ENCODE data around the gene MTF2. TPM values are rescaled to one million over a fixed set of nuclear protein-coding genes. Genes with fewer than 3 reads are reported as not detected.

The MTF2 gene
- total and polyA plus RNA-seq, 2 experiments from 2014 or later, result 14.1 to 17.6 TPM

GRCh38 chr1:93177991-93178390 is 98.9 kb downstream of the MTF2 start:
- H3K4me1 ChIP-seq (ENCODE audit: insufficient read depth), result peaks cover 22% of the 10 kb centered on the region; the same call in 1 of the 2 replicates
- H3K4me2 ChIP-seq (ENCODE audit: unreplicated experiment), result peak overlapping the region; percentile 88
- no peak for TF ChIP-seq EZH2phosphoT487 (IDR thresholded peaks at IDR 0.05; ENCODE audit: insufficient read depth, low read depth)
- no peak for TF ChIP-seq EZH2 (IDR thresholded peaks at IDR 0.05; ENCODE audit: insufficient read depth, poor library complexity, severe bottlenecking)
- peak; percentile 63 for DNase-seq
- peak overlapping the region; percentile 91 for H3K4me3 ChIP-seq
- no peaks in the 10 kb centered on the region for H3K9me2 ChIP-seq (ENCODE audit: insufficient read depth)
- in situ Hi-C loops (cut with MboI), result no loop called here
- no peak overlapping the region for H2AFZ ChIP-seq
- H3K79me2 ChIP-seq (ENCODE audit: insufficient read depth), result peaks cover 83% of the 10 kb centered on the region
- whole genome bisulfite sequencing, 2 experiments (ENCODE audit: low coverage in 1 of 2, low lambda C conversion rate in 2 of 2, missing lambda C conversion rate in 2 of 2), result 21 to 27% methylated on average over 4 of the region's 4 CpGs
- peaks cover 26% of the 10 kb centered on the region for H3F3A ChIP-seq (ENCODE audit: insufficient read depth)
- H3K27me3 ChIP-seq (replicated peaks; ENCODE audit: insufficient read depth), result no peaks in the 10 kb centered on the region
- peak overlapping the region; percentile 99 for H3K9ac ChIP-seq
- no peaks in the 10 kb centered on the region for H3K9me3 ChIP-seq (ENCODE audit: low read depth)
- H4K20me1 ChIP-seq (ENCODE audit: insufficient read depth), result no peaks in the 10 kb centered on the region; the same call in 1 of the 2 replicates
- H3K27ac ChIP-seq, result peak overlapping the region; percentile 99
- peaks cover 4% of the 10 kb centered on the region; the same call in 1 of the 2 replicates for H3K36me3 ChIP-seq (ENCODE audit: low read depth)

- TF ChIP-seq EZH2 (IDR thresholded peaks at IDR 0.05; ENCODE audit: insufficient read depth, poor library complexity, severe bottlenecking) (no peak), EZH2phosphoT487 (IDR thresholded peaks at IDR 0.05; ENCODE audit: insufficient read depth, low read depth) (no peak)
- Histone ChIP-seq H3K9me3 (ENCODE audit: low read depth) (no peaks in the 10 kb centered on the region), H3K27ac (peak overlapping the region; percentile 99), H3F3A (ENCODE audit: insufficient read depth) (peaks cover 26% of the 10 kb centered on the region), H3K4me1 (ENCODE audit: insufficient read depth) (peaks cover 22% of the 10 kb centered on the region; the same call in 1 of the 2 replicates), H3K4me2 (ENCODE audit: unreplicated experiment) (peak overlapping the region; percentile 88), H2AFZ (no peak overlapping the region), H3K9ac (peak overlapping the region; percentile 99), H3K36me3 (ENCODE audit: low read depth) (peaks cover 4% of the 10 kb centered on the region; the same call in 1 of the 2 replicates), H3K79me2 (ENCODE audit: insufficient read depth) (peaks cover 83% of the 10 kb centered on the region), H3K4me3 (peak overlapping the region; percentile 91), H4K20me1 (ENCODE audit: insufficient read depth) (no peaks in the 10 kb centered on the region; the same call in 1 of the 2 replicates), H3K27me3 (replicated peaks; ENCODE audit: insufficient read depth) (no peaks in the 10 kb centered on the region), H3K9me2 (ENCODE audit: insufficient read depth) (no peaks in the 10 kb centered on the region)
- DNase-seq, result peak; percentile 25
- WGBS, 2 experiments (ENCODE audit: low coverage in 1 of 2, low lambda C conversion rate in 2 of 2, missing lambda C conversion rate in 2 of 2), result 24 to 25% methylated on average over 5 of the region's 5 CpGs
- in situ Hi-C loops (cut with MboI), result no loop called here
These were observed 99.3 kb downstream of the MTF2 start for GRCh38 chr1:93178418-93178817.

- in situ Hi-C loops (cut with MboI), result no loop called here
- Histone ChIP-seq H3K9me3 (ENCODE audit: low read depth) (no peaks in the 10 kb centered on the region), H3K4me2 (ENCODE audit: unreplicated experiment) (peak within 1 kb of the TSS; percentile 88), H3K9ac (peak within 1 kb of the TSS; percentile 99), H3F3A (ENCODE audit: insufficient read depth) (peaks cover 26% of the 10 kb centered on the region), H3K27ac (peak within 1 kb of the TSS; percentile 99), H3K27me3 (replicated peaks; ENCODE audit: insufficient read depth) (no peaks in the 10 kb centered on the region), H3K9me2 (ENCODE audit: insufficient read depth) (no peaks in the 10 kb centered on the region), H4K20me1 (ENCODE audit: insufficient read depth) (no peaks in the 10 kb centered on the region; the same call in 1 of the 2 replicates), H3K4me1 (ENCODE audit: insufficient read depth) (peaks cover 22% of the 10 kb centered on the region; the same call in 1 of the 2 replicates), H3K79me2 (ENCODE audit: insufficient read depth) (peaks cover 80% of the 10 kb centered on the region), H3K36me3 (ENCODE audit: low read depth) (no peaks in the 10 kb centered on the region), H2AFZ (peak within 1 kb of the TSS; percentile 79), H3K4me3 (peak within 1 kb of the TSS; percentile 91)
- WGBS, 2 experiments (ENCODE audit: low coverage in 1 of 2, low lambda C conversion rate in 2 of 2, missing lambda C conversion rate in 2 of 2), result 1% methylated on average over 69 to 70 of the region's 78 CpGs
- peak; percentile 99 for DNase-seq
- TF ChIP-seq EZH2phosphoT487 (IDR thresholded peaks at IDR 0.05; ENCODE audit: insufficient read depth, low read depth) (no peak), EZH2 (IDR thresholded peaks at IDR 0.05; ENCODE audit: insufficient read depth, poor library complexity, severe bottlenecking) (no peak)
These were observed 101.0 kb downstream of the MTF2 start, which contains the start of gene TMED5 for GRCh38 chr1:93179886-93180722. Gene TMED5 (minus strand): TSS chr1:93180413. CDS start chr1:93180242, 171 bp downstream.

GRCh38 chr1:93180723-93181613 is 101.9 kb downstream of the MTF2 start, which contains the start of gene CCDC18:
Gene CCDC18 (plus strand): TSS chr1:93180724. CDS start chr1:93183362, 2,638 bp downstream.
- Histone ChIP-seq H3K9me3 (ENCODE audit: low read depth) (no peaks in the 10 kb centered on the region), H3K4me1 (ENCODE audit: insufficient read depth) (peaks cover 22% of the 10 kb centered on the region; the same call in 1 of the 2 replicates), H3K27me3 (replicated peaks; ENCODE audit: insufficient read depth) (no peaks in the 10 kb centered on the region), H3K36me3 (ENCODE audit: low read depth) (no peaks in the 10 kb centered on the region), H2AFZ (peak within 1 kb of the TSS; percentile 79), H3K4me3 (peak within 1 kb of the TSS; percentile 91), H3K4me2 (ENCODE audit: unreplicated experiment) (peak within 1 kb of the TSS; percentile 88), H3K9ac (peak within 1 kb of the TSS; percentile 99), H3F3A (ENCODE audit: insufficient read depth) (peaks cover 26% of the 10 kb centered on the region), H4K20me1 (ENCODE audit: insufficient read depth) (no peaks in the 10 kb centered on the region; the same call in 1 of the 2 replicates), H3K79me2 (ENCODE audit: insufficient read depth) (peaks cover 78% of the 10 kb centered on the region), H3K9me2 (ENCODE audit: insufficient read depth) (no peaks in the 10 kb centered on the region), H3K27ac (peak within 1 kb of the TSS; percentile 99)
- in situ Hi-C loops (cut with MboI), result no loop called here
- DNase-seq, result peak; percentile 75
- WGBS, 2 experiments (ENCODE audit: low coverage in 1 of 2, low lambda C conversion rate in 2 of 2, missing lambda C conversion rate in 2 of 2), result 5 to 6% methylated on average over 39 to 42 of the region's 43 CpGs
- TF ChIP-seq EZH2 (IDR thresholded peaks at IDR 0.05; ENCODE audit: insufficient read depth, poor library complexity, severe bottlenecking) (no peak), EZH2phosphoT487 (IDR thresholded peaks at IDR 0.05; ENCODE audit: insufficient read depth, low read depth) (no peak)

Measured in GM23248 (cell line).